HG02763 (cell line): ENCODE measurements around the gene CHRNA4.

Experiments used
- ATAC-seq: cut with Tn5 transposase; IDR thresholded peaks from one replicate; pipeline ENCODE4 v1.9.1; 2021; ENCODE audit warnings: mild to moderate bottlenecking, moderate library complexity; ENCODE audit not compliant: unreplicated experiment

Gene CHRNA4

DNA sequence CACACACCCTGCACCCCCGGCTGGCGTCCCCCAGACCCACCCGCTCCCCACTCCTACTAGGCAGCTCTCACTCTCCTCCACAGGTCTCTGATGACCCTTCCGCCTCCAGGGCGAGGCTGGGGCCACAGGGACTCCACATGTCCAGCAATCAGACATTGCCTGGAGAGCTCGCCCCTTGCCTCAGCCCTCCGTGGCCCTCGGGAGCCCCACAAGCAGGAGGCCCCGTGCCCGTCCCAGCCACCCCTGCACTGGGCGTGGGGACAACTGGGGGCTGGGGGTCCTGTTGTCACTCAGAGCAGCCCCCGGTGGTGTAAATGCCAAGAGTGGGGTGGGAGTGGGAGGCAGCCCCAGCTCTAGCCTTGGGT, 66.6 kb downstream of the CHRNA4 start:
- no peak for ATAC-seq

DNA sequence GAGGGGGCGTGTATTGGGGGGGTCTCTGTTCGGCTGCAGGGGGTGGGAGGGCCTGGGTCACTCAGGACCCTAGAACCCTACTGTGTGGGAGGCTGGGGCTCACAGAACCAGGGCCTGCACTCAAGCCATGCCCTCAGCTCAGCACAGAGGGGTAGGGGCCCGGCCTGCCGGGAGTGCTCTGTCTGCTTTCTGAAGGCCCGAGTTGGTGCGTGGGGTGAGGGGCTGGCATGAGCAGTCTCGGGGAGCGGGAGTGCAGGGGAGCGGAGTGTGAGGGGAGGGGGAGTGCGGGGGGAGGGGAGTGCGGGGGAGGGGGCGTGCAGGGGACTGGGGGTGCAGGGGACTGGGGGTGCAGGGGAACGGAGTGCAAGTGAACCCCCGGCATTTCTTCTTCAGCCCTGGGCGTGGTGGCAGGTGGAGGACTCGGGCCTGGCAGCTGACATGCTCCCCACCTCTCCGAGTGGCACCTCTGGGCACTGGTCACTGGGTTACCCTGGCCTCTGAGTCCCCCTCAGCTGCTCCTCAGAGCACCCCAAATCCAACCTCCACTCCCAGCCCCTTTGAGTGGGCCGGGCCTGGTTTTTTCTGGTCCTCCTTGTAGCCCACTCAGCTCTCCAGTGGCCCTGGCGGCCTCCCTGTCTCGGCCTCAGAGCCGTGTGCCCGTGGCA, 67.1 kb downstream of the CHRNA4 start:
- ATAC-seq: no peak

DNA sequence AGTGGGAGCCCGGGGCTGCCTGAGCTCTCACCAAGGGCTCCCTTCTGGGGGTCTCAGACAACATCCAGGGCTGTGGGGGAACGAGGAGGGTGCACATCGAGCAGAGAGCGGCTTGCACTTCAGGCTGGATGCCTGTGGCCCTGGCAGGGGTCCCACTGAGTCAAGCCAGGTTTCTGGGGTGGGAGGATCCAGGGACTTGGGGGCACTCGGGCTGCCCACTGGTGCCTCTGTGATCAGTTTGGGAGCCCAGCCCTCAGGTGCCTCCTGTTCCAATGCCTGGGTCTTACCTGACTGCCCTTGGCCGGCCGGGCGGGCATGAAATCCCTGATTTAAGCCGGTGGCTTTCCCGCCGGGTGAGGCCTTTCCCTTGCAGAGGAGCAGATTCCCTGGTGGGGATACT, 67.7 kb downstream of the CHRNA4 start:
- ATAC-seq: no peak
